ENCODE results near the gene UBALD1. TPM values are rescaled to one million over a fixed set of nuclear protein-coding genes. Genes with fewer than 3 reads are reported as not detected.

UBALD1 gene
- total RNA-seq, 1 donor from 2014 or later: 33.6 TPM

DNA sequence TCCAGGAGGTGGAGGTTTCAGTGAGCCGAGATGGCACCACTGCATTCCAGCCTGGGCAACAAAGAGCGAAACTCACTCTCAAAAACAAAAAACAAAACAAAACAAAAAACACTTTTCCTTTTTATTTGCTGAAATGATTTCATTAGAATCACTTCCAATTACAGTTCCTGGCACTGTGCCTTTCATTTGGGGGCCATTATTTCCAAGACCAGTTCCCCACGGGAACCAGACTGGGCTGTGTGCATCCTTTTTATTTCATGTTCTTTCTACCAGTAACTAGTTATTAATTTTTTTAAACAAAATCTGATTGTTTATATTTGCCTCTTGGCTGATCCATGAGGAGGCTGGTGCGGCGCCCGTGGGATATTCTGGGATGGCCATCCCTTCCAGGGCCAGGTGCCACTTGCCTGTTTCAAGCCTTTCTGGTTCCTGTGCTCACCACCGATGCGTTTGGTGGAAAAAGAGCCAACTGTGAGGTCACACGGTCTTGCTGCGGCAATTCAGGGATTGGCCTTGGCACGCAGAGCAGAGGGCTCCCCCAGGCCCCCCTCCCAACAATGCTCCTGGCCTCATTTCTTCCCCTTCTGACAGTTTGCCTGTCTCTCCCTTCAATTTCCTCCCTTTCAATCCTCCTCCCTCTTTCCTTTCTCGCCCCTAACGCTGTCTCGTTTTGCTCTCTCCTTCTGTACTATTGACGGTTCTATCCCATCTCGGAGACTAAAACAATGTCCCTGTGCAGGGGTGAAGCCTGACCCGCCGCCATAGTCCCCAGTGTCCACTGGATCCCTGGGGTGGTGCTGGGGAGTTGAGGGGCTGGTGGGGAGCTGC lies 13.4 kb downstream of the UBALD1 start:
- TF ChIP-seq, protein P1, sequence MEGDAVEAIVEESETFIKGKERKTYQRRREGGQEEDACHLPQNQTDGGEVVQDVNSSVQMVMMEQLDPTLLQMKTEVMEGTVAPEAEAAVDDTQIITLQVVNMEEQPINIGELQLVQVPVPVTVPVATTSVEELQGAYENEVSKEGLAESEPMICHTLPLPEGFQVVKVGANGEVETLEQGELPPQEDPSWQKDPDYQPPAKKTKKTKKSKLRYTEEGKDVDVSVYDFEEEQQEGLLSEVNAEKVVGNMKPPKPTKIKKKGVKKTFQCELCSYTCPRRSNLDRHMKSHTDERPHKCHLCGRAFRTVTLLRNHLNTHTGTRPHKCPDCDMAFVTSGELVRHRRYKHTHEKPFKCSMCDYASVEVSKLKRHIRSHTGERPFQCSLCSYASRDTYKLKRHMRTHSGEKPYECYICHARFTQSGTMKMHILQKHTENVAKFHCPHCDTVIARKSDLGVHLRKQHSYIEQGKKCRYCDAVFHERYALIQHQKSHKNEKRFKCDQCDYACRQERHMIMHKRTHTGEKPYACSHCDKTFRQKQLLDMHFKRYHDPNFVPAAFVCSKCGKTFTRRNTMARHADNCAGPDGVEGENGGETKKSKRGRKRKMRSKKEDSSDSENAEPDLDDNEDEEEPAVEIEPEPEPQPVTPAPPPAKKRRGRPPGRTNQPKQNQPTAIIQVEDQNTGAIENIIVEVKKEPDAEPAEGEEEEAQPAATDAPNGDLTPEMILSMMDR (IDR thresholded peaks at IDR 0.05): no peak
- H3K27ac Mint-ChIP-seq (ENCODE audit: unreplicated experiment): no peak overlapping the region
- peaks cover 12% of the 10 kb centered on the region for H3K27me3 Mint-ChIP-seq (ENCODE audit: unreplicated experiment)
- no peak for DNase-seq (ENCODE audit: extremely low spot score, unreplicated experiment)
- H3K4me1 Mint-ChIP-seq (ENCODE audit: unreplicated experiment): no peaks in the 10 kb centered on the region
- H3K9me3 Mint-ChIP-seq (ENCODE audit: unreplicated experiment): no peaks in the 10 kb centered on the region
- no peaks in the 10 kb centered on the region for H3K36me3 Mint-ChIP-seq (ENCODE audit: unreplicated experiment)
- H3K4me3 Mint-ChIP-seq (ENCODE audit: unreplicated experiment): no peak overlapping the region

DNA sequence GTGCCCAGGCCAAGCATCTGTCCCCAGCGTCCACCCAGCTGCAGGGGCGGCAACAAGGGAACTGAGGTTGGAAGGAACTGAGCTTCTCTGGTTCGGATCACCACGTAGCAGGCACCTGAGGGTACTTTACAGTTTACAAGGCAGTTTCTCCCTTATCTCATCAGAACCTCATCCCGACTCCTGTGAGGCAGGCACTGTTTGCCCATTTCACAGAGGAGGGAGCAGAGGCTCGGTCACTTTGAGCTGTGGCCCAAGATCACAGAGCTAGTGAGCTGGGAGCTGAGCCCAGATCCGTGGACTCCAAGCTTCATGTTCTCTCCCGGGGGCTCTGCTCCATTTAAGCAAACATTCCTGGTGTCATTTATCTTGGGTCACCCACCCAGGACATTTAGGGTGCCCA lies 15.1 kb downstream of the UBALD1 start:
- H3K27me3 Mint-ChIP-seq (ENCODE audit: unreplicated experiment): peaks cover 15% of the 10 kb centered on the region
- no peak overlapping the region for H3K4me3 Mint-ChIP-seq (ENCODE audit: unreplicated experiment)
- no peak for DNase-seq (ENCODE audit: extremely low spot score, unreplicated experiment)
- no peak overlapping the region for H3K27ac Mint-ChIP-seq (ENCODE audit: unreplicated experiment)
- TF ChIP-seq, protein P1 (IDR thresholded peaks at IDR 0.05): no peak
- H3K36me3 Mint-ChIP-seq (ENCODE audit: unreplicated experiment): no peaks in the 10 kb centered on the region
- H3K9me3 Mint-ChIP-seq (ENCODE audit: unreplicated experiment): no peaks in the 10 kb centered on the region
- H3K4me1 Mint-ChIP-seq (ENCODE audit: unreplicated experiment): no peaks in the 10 kb centered on the region

DNA sequence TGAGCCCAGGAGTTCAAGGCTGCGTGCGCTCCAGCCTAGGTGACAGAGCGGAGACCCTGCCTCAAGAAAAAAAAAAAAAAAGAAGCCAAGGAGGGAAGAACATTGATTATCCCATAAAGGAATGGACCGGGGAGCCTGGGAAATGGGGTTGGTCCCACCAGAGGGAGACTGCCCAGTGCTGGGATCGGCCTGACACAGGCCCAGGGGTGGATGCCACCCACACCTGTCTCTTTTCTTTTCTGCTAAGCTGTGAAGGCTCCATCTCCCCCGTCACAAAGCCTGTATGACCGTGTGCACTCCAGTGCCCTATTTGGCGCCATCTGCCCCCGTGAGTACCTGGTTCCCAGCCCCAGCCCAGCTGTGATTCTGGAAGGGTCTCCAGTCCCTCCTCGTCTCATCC lies 15.7 kb downstream of the UBALD1 start:
- TF ChIP-seq, protein P1 (IDR thresholded peaks at IDR 0.05): no peak
- H3K36me3 Mint-ChIP-seq (ENCODE audit: unreplicated experiment): no peaks in the 10 kb centered on the region
- H3K27ac Mint-ChIP-seq (ENCODE audit: unreplicated experiment): no peak overlapping the region
- H3K9me3 Mint-ChIP-seq (ENCODE audit: unreplicated experiment): no peaks in the 10 kb centered on the region
- H3K4me1 Mint-ChIP-seq (ENCODE audit: unreplicated experiment): no peaks in the 10 kb centered on the region
- H3K4me3 Mint-ChIP-seq (ENCODE audit: unreplicated experiment): no peak overlapping the region
- H3K27me3 Mint-ChIP-seq (ENCODE audit: unreplicated experiment): peaks cover 15% of the 10 kb centered on the region
- DNase-seq (ENCODE audit: extremely low spot score, unreplicated experiment): no peak

DNA sequence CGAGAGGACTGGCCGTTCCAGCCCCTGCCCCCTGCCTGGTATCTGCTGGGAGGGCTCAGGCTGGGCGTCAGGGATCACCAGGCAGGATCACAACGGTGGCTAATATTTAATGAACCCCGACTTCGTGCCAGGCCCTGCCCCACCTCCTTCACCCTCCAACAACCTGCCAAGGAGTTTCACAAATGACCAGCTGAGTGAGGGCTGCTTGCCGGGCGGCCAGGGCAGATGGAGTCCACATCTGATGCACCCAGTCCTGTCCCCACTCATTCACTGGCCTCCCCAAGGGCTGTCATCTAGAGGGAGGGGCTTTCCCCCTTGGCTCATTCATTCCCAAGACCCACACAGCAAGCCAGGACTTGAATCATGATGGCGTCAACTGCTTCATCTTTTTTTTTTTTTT lies 17.5 kb downstream of the UBALD1 start:
- H3K9me3 Mint-ChIP-seq (ENCODE audit: unreplicated experiment): no peaks in the 10 kb centered on the region
- no peak for DNase-seq (ENCODE audit: extremely low spot score, unreplicated experiment)
- no peaks in the 10 kb centered on the region for H3K36me3 Mint-ChIP-seq (ENCODE audit: unreplicated experiment)
- peaks cover 15% of the 10 kb centered on the region for H3K27me3 Mint-ChIP-seq (ENCODE audit: unreplicated experiment)
- no peak overlapping the region for H3K27ac Mint-ChIP-seq (ENCODE audit: unreplicated experiment)
- peaks cover 6% of the 10 kb centered on the region for H3K4me1 Mint-ChIP-seq (ENCODE audit: unreplicated experiment)
- no peak overlapping the region for H3K4me3 Mint-ChIP-seq (ENCODE audit: unreplicated experiment)
- TF ChIP-seq, protein P1 (IDR thresholded peaks at IDR 0.05): no peak

DNA sequence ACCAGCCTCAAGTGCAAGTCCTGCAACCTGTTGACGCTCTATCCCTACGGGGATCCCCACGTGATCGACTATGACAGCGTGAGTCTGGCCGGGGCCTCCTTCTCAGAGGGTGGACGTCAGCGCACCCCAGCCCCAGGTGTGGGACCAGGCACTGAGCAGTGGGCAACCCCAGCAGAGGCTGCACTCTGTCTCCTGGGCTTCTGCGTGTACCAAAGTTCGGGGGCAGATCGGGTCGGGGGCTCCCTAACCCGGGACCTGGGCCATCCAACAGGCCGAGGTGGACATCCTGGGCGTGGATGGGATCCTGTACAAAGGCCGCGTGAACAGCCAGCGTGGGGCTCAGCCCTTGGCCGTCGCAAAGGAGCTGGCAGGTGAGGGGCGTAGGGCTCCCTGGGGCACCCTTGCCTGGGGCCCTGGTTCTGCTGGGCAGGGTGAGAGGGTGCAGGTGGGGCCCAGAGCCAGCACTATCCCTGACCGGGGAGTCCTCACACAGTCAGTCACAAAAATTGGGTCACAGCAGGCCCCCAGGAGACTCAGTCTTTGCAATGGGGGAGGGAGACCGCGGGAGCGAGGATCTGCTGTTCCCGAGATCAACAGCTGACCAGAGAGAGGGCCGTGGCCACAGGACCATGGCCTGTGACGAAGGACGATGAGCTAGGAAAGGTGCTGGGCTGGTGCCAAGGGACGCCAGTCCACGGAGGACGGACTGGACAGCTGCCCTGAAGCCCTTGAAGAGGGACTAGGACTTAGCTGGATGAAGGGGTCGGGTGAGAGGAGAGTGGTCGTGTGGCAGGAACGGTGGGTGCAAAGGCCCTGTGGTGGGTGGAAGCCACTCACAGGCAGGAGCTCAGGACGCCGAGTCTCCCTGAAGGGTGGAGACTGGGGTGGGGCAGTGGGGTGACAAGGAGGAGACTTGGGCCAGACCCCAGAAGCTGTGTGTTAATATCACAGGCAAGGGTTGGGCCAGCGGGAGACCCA lies 20.0 kb downstream of the UBALD1 start:
- TF ChIP-seq, protein P1 (IDR thresholded peaks at IDR 0.05): no peak
- no peak for DNase-seq (ENCODE audit: extremely low spot score, unreplicated experiment)
- Mint-ChIP-seq H3K27me3 (ENCODE audit: unreplicated experiment) (peaks cover 15% of the 10 kb centered on the region), H3K9me3 (ENCODE audit: unreplicated experiment) (no peaks in the 10 kb centered on the region), H3K27ac (ENCODE audit: unreplicated experiment) (no peak overlapping the region), H3K4me3 (ENCODE audit: unreplicated experiment) (no peak overlapping the region), H3K36me3 (ENCODE audit: unreplicated experiment) (no peaks in the 10 kb centered on the region), H3K4me1 (ENCODE audit: unreplicated experiment) (peaks cover 6% of the 10 kb centered on the region)
